ENCODE results near the gene C17orf114.

DNA sequence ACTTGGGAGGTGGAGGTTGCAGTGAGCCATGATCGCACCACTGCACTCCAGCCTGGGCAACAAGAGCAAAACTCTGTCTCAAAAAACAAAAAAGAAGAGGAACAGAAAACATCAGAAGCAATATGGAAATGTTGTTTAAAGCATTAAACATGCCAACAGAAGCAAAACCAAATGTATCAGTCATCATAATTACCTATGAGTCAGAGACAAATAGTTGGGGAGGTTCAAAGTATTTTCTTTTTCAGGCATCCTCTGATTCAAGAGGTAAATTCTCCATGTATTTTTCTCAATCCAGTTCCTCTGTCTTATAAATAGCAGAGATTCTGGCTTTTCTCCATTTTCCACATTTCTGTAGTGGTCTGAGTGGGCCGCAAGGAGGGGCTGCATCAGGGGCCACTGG lies 32.5 kb downstream of the C17orf114 start:
- TF ChIP-seq, protein P1, sequence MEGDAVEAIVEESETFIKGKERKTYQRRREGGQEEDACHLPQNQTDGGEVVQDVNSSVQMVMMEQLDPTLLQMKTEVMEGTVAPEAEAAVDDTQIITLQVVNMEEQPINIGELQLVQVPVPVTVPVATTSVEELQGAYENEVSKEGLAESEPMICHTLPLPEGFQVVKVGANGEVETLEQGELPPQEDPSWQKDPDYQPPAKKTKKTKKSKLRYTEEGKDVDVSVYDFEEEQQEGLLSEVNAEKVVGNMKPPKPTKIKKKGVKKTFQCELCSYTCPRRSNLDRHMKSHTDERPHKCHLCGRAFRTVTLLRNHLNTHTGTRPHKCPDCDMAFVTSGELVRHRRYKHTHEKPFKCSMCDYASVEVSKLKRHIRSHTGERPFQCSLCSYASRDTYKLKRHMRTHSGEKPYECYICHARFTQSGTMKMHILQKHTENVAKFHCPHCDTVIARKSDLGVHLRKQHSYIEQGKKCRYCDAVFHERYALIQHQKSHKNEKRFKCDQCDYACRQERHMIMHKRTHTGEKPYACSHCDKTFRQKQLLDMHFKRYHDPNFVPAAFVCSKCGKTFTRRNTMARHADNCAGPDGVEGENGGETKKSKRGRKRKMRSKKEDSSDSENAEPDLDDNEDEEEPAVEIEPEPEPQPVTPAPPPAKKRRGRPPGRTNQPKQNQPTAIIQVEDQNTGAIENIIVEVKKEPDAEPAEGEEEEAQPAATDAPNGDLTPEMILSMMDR (IDR thresholded peaks at IDR 0.05; ENCODE audit: insufficient read depth, low read depth, low read length), result no peak
- TF ChIP-seq EZH2 (IDR thresholded peaks at IDR 0.05; ENCODE audit: insufficient read depth, low read length), result no peak

Measured in astrocyte (in vitro differentiated cells and primary cell).